Stimulated activated CD4-positive, alpha-beta T cell treated with anti-CD3 and anti-CD28 coated beads, Interleukin-15, amount 100 ng/mL, for 24 hours (primary cell): ENCODE measurements around the gene MACROD2.

ENCODE experiments used
- DNase-seq: peaks from one replicate; pipeline ENCODE4 v3.0.0-alpha.2; 2020

Gene MACROD2

DNA sequence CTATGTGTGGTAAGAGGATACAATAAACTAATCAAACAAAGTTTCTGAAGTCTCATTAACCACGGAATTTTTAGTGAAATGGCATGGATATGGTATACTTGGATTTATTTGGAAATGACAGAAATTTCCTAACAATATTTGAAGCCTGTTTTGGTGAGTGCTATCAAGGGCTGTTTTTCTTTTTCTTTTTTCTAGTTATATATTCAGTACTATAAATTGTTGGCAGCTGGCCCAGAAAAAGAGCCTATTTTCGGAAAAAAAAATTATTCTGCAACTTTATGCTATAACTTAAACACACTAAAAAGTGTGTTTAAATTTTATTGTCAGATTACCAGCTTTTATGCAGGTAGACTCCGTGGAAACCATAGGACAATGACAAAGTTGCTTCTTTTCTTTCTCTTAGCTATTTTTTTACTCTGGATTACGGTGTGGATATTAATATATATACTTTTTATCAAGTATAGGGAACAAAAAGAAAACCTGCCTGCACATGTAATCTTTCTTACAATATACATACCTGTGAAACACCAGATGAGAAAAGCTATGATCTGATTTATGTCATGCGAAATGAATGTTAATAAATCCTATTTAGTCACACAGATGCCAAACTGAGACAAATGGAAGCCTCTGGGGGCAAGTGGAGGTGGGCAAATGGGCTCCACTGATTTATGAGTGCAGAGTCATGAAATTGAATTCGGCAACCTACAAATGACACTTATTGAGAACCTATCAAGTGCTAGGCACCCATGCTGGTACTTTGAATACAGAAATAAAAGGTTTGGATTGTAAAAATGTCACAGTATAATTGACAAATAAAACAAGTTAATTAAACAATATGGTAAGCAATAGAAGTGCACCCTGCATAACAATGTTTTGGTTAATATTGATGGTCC lies 1261.6 kb downstream of the MACROD2 start:
- DNase-seq: no peak

DNA sequence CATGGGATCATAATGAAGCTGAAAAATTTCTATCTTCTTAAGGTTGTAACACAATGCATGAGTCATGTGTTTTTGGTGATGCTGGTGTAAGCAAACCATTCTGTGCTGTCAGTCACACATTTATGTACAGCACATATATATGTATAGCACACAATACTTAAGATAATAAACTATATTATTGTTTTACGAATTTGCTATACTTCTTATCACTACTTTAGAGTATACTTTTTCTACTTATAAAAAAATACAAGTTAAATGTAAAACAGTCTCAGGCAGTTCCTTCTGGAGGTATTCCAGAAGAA lies 1262.2 kb downstream of the MACROD2 start:
- DNase-seq: no peak

DNA sequence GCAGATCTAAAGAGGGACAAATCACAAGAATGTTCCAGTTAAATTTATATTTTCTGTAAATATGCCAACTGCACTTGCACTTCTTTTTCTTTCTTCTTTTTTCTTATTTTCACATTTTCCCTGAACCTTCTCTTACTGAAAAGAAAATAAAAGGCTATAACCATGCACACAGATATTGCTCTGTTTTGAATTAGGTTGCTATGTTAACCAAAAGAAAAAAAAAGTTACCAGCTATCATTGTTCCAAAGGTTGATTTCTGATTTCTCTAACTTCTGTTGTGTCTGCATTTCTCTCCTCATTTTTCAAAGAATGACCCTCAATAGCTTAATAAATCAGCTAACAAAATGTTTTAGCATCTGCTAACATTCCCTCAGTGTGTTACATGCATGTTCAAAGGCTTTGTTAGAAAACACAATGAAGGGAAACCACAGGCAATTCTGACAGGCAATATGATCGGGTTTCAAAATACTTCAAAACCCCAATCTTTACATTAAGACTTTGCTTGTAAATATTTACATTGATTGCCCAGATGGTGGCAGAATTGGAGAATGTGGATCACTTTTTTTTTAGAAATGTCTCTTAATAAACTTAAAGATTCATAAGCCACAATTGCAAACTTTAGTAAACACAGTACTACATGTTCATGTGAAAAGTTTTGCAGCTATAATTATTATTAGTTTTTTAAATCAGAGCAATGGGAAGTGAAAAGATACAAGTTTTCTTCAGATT lies 1270.4 kb downstream of the MACROD2 start:
- no peak for DNase-seq

DNA sequence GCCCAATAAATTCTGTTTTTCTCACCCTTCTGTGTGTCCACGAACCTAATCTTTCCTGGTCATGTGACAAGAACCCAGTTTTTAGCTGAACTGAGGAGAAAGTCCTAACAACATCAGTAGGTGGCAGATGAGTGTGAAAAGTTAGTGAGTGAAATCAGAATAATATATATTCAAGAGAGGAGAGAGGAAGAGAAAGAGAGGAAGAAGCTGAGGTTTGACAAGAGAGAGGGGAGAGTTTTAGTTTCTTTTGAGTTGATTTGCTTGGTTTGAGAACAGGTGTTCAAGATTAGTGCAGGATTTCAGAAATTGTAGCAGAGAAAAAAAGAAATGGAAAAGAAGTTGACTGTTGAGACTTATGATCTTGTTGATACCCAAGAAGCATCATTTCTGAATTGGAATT lies 1272.6 kb downstream of the MACROD2 start:
- DNase-seq: no peak

DNA sequence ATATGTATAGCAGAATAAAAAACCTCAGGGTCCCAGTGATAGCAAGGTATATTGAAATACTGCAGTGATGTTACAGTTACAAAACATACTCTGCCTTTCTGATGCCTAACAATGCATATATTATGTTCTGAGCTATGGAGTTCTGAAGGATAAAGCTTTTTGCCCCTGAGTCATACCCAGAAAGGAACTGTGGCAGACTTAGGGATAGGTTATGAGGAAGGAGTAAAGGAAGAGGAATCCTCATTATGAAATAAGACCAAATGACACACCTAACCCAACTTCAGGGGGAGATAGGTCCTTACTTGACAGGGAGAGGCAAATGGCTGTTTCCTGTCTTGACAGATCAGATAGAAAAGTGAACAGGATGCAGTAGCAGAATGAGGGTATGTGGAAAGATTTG lies 1282.7 kb downstream of the MACROD2 start:
- DNase-seq: no peak

DNA sequence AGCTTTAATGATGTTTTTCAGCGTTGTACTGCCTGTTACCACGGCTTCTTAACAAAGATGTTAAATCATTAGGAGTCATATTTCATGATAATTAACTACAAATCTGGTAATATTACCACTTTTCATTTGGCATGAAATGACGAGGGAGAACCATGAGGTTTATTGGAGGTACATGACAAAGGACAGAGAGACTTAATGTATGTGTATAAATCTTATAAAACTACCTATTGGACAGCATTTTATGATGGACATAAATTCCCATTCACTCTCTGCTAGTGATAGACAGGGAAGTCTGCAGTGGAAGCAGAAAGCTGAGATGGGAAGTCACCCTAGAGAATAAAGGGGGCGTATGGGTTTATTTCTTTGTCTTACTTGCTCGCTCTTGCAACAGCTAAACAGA lies 1292.0 kb downstream of the MACROD2 start:
- no peak for DNase-seq

DNA sequence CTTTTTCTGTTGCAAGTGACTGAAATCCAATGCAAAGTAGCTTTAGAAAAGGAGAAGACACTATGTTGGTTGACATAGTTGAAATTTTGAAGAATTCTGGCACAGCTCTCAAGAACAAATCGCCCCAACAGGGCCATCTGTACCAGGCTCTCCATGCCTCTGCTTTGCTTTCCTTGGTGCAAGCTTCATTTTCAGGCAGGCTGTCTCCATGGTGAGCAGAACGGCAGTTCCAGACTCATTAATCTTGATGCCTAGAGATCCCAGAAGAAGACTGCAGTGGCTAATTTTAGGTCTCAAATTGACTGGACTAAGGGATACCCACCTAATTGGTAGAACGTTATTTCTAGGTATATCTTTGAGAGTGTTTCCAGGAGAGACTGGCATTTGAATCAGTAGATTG lies 1292.8 kb downstream of the MACROD2 start:
- DNase-seq: no peak

DNA sequence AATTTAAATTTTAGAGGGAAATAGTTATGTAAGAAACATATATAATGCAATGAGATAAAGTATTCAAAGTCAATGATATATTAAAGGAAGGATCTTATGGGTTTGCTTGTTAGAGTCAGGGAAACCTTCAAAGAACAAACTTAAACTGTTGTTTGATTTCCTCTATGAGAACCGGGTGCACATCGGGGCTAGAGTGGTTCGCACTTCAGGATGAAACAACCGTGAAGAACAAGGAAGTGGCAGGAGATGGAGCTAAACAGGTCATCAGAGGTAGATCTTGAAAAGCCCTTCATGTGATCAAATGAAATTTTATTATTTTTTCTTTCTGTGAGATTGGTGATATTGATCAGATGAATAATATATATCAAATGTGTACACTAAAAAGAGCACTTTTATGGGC lies 1294.0 kb downstream of the MACROD2 start:
- no peak for DNase-seq

DNA sequence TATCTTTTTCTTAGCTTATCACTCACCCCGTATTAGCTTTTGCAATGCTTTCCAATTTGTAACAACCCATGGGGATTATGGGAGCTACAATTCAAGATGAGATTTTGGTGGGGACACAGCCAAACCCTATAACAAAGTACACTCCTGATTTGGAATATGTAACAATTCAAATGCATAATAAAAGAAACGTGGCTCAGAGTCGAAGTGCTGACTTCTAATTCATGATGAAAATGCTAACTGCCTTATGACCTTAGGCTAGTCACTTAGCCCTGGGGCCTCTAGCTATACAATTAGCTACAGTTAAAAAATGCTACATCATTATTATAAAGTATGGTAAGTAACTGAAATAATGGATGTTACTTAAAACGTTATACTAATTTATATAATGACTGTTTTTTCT lies 1297.1 kb downstream of the MACROD2 start:
- no peak for DNase-seq

DNA sequence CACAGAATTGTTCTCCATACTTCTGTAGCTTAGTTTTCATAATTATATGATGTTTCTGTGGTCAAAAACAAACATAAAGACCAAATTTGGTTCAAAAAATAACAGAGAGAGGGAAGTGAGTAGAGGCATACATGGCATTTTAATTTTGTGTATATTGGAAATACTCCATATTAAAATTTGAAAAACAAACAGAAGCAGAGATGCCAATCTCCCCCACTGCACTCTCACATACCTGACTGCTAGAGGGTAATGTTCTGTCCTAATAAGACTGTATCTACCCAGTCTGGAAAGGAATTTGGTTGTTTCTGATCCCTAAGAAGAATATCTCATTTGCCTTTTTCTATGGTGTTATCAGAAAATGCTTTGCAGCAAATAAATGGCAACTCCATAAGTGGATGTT lies 1301.1 kb downstream of the MACROD2 start:
- no peak for DNase-seq

DNA sequence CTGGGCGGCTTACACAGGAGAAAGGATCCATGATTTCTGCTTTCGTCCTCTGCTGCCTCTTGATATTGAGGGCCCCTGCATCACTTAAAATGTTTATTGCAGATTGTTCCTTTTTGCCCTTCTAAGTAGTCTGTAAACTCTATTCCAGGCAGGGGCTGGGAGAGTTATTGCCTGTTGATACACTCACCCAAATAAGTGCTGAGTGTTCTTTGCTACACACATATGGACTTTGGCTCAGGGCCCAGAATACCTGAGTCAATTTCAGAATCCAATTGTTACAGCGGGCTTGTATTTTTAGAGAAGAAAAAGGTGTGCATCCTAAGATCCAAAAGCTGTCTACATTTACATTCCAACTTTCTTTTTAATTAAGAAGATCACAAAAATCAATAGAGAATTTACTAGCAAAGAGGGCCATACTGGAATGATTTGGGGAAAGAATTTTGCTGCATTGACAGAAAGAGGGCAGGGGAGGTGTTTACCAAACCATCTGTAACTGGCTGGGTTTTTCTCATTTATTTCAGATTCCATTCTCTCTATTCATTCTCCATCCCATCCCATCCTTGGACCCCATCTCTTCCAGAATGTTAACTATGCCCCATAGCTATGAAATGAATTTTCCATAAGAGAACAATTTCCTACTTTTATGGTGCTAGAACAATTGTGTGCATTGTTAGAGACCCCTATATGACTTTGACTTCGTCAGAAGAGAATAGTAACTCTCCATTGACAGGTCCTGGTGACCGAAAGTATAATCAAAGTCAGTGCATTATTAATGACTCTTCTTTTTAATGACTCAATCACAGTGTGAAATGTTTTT lies 1302.0 kb downstream of the MACROD2 start:
- no peak for DNase-seq

DNA sequence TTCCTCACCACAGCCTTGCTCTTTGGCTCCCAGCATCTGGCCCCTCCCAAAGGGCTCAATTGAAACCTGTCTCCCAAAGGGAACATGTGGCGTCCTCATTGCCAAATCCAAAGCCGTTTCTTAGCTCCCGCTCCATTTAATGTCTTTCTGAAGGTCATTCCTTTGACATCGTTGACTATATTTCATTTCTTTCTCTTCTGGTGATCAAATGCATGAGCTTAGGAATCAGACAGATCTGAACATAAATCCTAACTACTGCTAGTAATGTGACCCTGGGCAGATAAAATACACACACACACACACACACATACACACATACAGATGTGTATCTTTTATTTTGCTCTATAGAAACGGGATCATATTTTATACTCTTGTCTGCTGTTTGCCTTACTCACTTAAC lies 1306.8 kb downstream of the MACROD2 start:
- DNase-seq: no peak

DNA sequence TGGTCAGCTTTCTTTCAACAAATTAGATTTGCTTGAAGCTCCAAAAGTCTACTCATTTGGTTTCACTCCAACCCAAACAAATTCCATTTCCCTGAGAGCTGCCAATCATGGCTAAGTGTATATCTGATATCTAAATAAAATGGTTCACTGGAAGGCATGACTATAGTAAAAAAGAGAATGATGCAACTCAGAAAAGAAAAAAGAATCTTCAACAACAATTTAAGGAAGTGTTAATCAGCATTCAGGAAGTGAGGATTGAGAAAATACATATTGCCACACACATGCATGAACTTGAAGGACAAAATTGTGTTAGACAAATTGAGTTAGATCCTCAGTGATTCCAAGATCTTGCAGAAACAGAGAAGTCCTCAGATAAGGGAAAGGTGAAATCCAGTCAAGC lies 1315.0 kb downstream of the MACROD2 start:
- no peak for DNase-seq

DNA sequence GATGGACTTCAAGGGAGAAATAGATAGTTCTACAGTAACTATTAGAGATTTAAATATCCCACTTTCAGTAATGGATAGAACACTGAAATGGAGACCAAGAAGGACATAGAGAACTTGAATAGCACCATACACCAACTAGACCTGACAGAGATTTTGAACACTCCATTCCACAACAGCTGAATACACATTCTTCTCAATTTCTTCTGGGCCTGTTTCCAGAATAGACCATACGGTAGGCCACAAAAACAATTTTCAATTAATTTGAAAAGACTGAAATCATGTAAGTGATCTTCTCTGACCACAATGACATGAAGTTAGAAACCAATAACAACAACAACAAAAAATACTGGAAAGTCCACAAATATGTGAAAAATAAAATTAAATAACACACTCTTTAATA lies 1321.2 kb downstream of the MACROD2 start:
- DNase-seq: no peak

DNA sequence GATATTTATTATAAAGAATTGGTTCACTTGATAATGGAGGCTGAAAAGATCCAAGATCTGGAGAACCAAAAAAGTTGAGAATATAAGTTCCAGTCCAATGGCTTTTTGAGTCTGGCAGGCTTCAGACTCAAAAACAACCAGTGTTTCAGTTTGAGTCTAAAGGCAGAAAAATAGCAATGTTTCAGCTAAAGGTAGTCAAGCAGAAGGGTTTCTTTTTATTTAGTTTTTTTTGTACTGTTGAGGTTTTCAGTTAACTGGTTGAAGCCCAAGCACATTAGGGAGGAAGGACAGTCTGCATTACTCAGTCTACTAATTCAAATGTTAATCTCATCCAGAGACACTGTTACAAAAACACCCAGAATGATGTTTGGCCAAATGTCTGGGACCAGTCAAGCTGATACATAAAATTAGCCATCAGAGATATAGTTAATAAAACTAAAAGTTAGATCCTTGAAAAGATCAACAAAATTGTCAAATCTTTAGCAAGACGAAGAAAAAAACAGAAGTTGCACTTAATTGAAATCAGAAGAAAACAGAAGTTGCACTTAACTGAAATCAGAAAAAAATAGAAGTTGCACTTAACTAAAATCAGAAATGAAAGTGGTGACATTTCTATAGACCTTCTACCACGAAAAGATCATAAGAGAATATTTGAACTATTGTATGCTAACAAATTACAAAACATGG lies 1322.4 kb downstream of the MACROD2 start:
- no peak for DNase-seq

DNA sequence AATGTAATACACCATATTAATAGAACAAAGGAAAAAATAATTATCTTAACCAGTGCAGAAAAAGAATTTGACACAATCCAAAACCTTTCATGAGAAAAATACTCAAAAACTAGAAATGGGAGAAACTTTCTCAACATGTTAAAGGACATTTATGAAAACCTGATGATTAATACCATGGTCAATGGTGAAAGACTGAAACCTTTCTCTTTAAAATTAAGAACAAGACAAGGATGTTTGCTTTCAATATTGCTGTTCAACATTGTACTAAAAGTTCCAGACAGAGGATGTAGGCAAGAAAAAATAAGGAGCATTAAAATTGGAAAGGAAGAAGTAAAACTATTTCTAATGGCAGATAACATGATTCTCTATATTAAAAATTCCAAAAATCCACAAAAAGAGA lies 1323.4 kb downstream of the MACROD2 start:
- DNase-seq: no peak

DNA sequence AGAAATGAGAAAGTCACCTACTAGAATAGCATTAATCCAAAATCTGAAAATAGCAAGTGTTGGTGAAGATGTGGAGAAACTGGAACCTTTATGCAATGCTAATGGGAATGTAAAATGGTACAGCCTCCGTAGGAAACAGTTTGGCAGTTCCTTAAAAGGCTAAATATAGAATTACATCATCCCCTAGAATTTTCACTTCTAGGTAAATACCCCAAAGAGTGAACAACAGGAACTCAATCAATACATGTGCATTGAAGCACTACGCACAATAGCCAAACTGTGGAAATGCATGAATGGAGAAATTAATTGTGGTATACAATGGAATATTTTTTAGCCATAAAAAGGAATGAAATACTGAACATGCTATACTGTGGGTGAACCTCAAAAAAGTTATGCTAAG lies 1324.1 kb downstream of the MACROD2 start:
- DNase-seq: no peak

DNA sequence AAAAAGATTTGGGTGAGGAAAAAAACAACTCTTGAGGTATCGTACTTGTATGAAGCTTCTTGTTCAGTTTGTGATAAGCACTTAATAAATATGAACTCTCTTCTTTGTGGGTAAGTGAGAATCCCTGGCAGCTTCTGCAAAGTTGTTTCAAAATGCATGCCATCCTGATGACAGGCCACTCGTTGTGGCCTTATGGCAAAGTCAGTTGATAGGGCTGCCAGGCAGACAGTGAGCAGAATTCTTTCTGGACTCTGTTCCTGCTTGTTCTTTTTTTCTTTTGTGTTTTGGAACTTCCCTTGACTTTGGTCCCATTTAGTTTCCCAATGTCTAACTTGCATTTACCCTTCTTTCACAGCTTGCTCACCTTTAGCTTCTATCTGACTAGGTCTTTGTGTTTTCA lies 1325.6 kb downstream of the MACROD2 start:
- DNase-seq: no peak

DNA sequence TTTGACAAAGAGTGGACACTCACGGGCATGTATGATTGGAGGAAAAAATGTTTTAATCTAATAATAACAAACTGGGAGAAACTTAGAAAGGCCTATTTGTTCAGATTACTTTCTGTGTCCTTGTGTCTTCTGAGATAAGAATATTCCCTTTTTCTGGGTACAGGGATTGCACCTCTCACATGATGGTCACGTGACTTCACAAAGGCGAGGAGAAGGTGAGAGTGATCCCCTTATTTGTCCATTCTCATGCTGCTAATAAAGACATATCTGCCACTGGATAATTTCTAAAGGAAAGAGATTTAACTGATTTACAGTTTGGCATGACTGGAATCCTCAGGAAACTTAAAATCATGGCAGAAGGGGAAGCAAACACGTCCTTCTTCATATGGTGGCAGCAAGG lies 1331.8 kb downstream of the MACROD2 start:
- DNase-seq: no peak

DNA sequence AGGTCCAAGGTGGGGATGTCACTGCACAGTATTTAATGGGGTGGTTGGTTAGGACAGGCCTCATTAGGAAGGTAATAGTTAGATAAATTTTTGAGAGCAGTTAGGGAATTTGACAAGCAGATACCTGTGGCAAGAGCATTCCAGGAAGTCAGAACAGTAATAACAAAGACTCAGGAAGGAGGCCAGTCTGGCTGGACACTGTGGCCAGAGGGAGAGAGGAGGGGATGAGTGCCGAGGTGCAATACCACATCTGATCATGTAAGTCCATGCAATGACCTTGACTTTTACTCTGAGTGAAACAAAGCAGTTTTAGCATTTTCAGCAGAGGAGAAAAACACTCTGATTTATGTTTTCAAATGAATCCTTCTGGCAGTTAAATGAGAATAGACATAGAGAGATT lies 1332.8 kb downstream of the MACROD2 start:
- no peak for DNase-seq

DNA sequence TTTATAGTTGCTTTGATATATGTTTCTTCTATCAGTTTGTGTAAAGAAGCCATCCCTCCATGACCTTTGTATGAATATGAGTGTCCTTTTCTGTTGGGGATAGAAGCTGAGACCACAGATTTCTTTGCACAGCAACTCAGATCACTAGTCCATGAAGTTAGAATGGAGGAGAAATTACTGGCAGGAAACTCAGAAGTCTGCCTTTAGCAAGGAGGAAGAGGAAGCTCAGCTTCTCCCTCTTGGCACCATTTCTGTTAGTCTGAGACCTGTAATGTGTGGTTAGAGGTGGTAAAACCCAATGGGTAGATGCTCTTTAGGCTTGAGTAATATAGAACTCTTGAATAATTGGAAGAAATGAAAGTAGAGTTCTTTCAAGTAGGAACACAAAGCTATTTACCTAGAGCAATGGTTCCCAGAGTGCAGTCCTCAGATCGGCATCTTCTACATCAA lies 1337.4 kb downstream of the MACROD2 start:
- DNase-seq: no peak

DNA sequence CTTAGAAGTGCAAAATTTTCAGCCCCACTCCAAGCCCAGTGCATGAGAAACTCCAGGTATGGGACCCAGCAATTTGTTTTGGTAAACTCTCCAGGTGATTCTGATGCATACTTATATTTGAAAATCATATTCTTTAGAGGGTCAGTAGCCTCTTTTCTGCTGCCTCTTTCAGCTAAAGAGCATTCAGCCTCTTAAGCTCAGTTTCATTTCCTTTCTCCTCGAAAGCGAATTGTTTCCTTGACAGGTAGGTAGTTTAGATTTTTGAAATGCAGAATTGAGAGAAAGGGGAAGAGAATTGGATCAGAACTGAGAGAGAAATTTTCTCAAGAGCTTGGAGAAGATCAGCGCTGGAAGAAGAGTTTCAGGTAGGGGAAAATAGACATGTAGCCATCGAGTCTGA lies 1337.9 kb downstream of the MACROD2 start:
- DNase-seq: no peak

DNA sequence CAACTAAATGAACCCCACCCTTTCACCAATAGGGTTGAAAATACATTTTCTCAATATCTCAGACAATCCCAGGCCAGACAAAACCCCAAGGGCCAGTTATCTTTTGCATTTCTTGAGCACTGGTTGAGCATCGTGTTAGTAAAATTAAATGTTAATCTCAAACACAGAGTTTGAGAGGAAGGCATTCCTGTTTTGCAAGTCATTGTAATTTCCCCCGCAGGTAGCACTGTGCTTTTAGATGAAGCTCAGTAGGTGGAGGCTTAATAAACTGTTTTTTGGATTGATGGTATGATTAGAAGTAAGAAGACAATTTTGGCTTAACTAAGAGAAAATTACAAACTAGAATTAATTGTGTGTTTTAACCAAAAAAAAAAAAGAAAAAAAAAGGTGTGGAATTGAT lies 1340.7 kb downstream of the MACROD2 start:
- DNase-seq: no peak
